ENCODE measurements around the gene NMNAT2. TPM values are rescaled to one million over a fixed set of nuclear protein-coding genes. Genes with fewer than 3 reads are reported as not detected.
A peak's percentile ranks its signal among the peaks of the same experiment; 100 is the strongest.

Gene NMNAT2
- 10 to 100 TPM; 20.2 to 31.4 (median 23.8) TPM for total RNA-seq (2021; fragmentation: NEBNext Ultra II Directional; extraction: Animal tissue kit (Norgen Biotek cat#: 25700))
- long read RNA-seq, partial matches to known transcripts: 0 of 14 reads
- long read RNA-seq, other reads (novel, unspliced or antisense): 13 of 14 reads

- peaks cover 7% of the 10 kb centered on the region; the same call in 1 of the 2 replicates for H3K9me3 Mint-ChIP-seq
- TF ChIP-seq, protein P1, sequence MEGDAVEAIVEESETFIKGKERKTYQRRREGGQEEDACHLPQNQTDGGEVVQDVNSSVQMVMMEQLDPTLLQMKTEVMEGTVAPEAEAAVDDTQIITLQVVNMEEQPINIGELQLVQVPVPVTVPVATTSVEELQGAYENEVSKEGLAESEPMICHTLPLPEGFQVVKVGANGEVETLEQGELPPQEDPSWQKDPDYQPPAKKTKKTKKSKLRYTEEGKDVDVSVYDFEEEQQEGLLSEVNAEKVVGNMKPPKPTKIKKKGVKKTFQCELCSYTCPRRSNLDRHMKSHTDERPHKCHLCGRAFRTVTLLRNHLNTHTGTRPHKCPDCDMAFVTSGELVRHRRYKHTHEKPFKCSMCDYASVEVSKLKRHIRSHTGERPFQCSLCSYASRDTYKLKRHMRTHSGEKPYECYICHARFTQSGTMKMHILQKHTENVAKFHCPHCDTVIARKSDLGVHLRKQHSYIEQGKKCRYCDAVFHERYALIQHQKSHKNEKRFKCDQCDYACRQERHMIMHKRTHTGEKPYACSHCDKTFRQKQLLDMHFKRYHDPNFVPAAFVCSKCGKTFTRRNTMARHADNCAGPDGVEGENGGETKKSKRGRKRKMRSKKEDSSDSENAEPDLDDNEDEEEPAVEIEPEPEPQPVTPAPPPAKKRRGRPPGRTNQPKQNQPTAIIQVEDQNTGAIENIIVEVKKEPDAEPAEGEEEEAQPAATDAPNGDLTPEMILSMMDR (IDR thresholded peaks at IDR 0.05): no peak
- peaks cover 39% of the 10 kb centered on the region for H3K27me3 Mint-ChIP-seq (ENCODE audit: insufficient read depth)
- H3K4me3 Mint-ChIP-seq: peak within 1 kb of the TSS; percentile 85
- peaks cover 16% of the 10 kb centered on the region for H3K4me1 Mint-ChIP-seq (ENCODE audit: low read depth)
- peaks cover 5% of the 10 kb centered on the region for H3K36me3 Mint-ChIP-seq (ENCODE audit: low read depth)
- H3K27ac Mint-ChIP-seq: no peak within 1 kb of the TSS
- peak; percentile 6 for DNase-seq
Observed at GRCh38 chr1:183417772-183418491, at the start of gene NMNAT2. Gene NMNAT2 (minus strand): TSS chr1:183418380. CDS start chr1:183418267, 113 bp downstream.

DNA sequence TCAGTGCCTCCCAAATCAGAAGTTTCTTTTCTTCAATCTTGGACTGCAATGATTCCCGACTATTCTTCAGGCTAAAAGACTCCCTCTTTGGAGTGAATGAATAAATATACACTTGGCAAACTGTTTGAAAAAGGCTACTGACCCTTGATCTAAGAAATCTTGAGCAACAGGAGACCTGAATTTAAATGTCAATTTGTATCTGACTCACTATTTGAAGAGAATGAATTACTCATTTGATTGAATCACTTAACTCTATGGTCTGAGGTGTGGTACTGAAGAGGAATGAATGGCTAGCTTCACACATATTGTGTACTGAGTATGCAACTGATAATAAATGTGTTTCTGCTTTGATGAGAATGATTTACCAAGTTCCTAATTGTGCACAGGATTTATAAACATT, 49.5 kb upstream of the NMNAT2 start:
- H3K27me3 Mint-ChIP-seq (ENCODE audit: insufficient read depth): peaks cover 7% of the 10 kb centered on the region
- no peak overlapping the region; the same call in 1 of the 2 replicates for H3K27ac Mint-ChIP-seq
- H3K4me1 Mint-ChIP-seq (ENCODE audit: low read depth): peaks cover 19% of the 10 kb centered on the region
- TF ChIP-seq, protein P1 (IDR thresholded peaks at IDR 0.05): no peak
- no peaks in the 10 kb centered on the region for H3K9me3 Mint-ChIP-seq
- H3K4me3 Mint-ChIP-seq: no peak overlapping the region
- H3K36me3 Mint-ChIP-seq (ENCODE audit: low read depth): no peaks in the 10 kb centered on the region
- no peak for DNase-seq

GRCh38 chr1:183466781-183467180, 48.6 kb upstream of the NMNAT2 start:
- Mint-ChIP-seq H3K36me3 (ENCODE audit: low read depth) (no peaks in the 10 kb centered on the region), H3K27ac (no peak overlapping the region), H3K27me3 (ENCODE audit: insufficient read depth) (peaks cover 7% of the 10 kb centered on the region), H3K4me3 (no peak overlapping the region), H3K4me1 (ENCODE audit: low read depth) (peaks cover 23% of the 10 kb centered on the region), H3K9me3 (no peaks in the 10 kb centered on the region)
- TF ChIP-seq, protein P1 (IDR thresholded peaks at IDR 0.05): no peak
- DNase-seq: no peak

- no peak for DNase-seq
- Mint-ChIP-seq H3K4me1 (ENCODE audit: low read depth) (peaks cover 18% of the 10 kb centered on the region), H3K27ac (no peak overlapping the region), H3K36me3 (ENCODE audit: low read depth) (no peaks in the 10 kb centered on the region), H3K27me3 (ENCODE audit: insufficient read depth) (peaks cover 8% of the 10 kb centered on the region), H3K9me3 (no peaks in the 10 kb centered on the region), H3K4me3 (no peak overlapping the region)
- TF ChIP-seq, protein P1 (IDR thresholded peaks at IDR 0.05): no peak
Observed at GRCh38 chr1:183463566-183463965, 45.4 kb upstream of the NMNAT2 start.

DNA sequence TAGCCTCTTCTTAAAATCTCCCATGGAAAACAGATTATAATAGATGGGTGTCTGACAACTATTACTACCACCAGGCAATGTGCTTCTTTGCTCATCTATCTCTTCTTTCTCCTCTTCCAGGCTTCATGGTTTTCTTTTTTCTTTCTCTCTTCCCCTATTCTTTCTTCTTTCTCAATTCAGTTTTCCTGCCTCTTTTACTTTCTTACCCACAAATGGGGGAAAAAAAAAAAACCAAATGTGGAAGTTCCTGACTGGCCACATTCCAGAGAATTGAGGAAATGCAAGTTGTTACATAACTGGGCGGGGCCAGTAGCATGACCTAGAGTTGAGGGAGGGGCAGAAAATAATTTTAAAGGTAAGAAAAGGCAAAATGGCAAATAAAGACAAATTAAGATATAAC, 43.2 kb upstream of the NMNAT2 start:
- Mint-ChIP-seq H3K27me3 (ENCODE audit: insufficient read depth) (peaks cover 11% of the 10 kb centered on the region), H3K9me3 (no peaks in the 10 kb centered on the region), H3K4me3 (no peak overlapping the region), H3K27ac (no peak overlapping the region), H3K36me3 (ENCODE audit: low read depth) (no peaks in the 10 kb centered on the region), H3K4me1 (ENCODE audit: low read depth) (peaks cover 10% of the 10 kb centered on the region; the same call in 1 of the 2 replicates)
- TF ChIP-seq, protein P1 (IDR thresholded peaks at IDR 0.05): no peak
- no peak for DNase-seq
